ENCODE results near the gene TENT5C.

TENT5C gene

DNA sequence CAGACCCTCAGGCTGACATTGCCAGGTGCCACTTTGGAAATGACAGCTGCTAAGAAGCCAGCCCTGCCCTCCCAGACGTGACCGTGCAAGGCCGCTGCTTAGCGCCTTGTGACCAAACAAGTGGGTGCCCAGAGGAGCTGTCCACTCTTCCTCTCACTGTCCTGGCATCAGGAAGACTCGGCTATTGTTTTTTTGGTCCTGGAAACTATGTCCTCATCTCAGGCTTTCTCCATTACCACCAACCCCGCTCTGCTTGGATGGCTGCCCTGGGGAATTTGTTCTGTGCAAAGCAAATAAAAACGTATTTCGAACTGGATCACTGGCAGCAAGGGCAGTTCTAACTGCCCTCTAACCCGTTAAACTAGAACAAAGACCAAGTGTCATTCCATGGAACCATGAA lies 13.7 kb upstream of the TENT5C start:
- DNase-seq (ENCODE audit: low read depth) = no peak

DNA sequence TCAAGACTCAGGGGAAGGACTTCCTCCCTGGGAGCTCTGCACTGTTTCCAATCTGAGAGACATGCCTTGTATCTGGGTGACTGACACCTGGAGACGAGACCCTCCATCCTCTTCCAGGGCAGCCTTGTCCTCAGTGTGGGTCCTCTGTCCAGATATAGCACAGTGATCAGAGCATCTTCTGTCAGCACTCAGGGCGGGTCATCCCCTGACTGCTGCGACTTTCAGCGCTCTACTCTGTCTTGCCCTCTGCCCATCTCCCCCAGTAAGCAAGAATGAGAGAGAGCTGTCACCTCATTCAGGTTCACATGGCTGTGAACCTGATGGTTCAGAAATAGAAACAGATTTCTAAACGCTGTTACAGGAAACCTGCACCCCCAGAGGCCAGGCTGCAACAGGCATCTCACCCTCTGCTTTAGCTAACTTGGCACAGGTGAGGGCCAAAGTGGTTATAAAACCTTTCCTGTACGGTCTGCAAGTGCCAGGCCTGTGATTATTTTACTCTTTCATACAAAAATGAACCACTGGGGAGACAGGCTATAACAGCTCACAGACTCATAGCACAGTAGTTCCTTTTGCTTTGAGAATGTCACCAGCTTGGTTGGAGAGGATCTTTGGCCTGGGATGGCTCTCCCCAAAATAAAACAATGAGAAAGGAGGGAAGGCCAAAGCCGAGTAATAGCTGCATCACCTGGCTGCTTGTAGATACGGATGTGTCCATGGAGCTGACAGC lies 11.4 kb upstream of the TENT5C start:
- no peak for DNase-seq (ENCODE audit: low read depth)

DNA sequence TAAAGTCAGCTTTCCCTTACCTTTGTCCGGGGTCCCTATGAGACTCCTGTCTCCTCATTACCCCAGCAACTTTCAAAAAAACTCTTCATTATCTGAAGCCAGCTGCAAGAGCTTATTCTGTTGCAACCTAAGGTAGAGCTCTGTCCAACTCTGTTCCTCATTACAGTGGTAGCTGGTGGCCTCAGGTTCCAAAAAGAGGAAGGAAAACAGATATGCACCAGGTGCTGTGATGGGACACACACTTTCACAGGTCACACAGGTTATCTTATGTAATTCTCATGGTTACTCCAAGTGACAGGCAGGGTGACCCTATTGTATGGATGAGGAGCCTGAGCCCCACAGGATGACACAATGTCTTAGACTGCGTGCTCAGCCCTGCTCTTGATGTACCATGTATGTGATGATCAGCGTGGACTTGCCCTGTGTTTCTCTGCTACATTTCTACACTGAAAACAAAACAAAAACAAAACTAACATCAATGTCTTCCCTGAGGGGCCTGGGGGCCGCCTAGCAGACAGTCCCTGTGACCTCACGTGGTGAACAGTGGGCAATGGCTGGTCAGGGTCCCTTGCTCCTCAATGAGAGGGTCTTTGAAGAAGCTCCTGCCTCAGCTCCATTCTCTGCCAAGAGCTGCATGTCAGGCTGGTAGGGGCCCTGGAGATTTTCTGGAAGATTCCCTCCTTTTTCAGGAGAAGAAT lies 9.7 kb upstream of the TENT5C start:
- no peak for DNase-seq (ENCODE audit: low read depth)

DNA sequence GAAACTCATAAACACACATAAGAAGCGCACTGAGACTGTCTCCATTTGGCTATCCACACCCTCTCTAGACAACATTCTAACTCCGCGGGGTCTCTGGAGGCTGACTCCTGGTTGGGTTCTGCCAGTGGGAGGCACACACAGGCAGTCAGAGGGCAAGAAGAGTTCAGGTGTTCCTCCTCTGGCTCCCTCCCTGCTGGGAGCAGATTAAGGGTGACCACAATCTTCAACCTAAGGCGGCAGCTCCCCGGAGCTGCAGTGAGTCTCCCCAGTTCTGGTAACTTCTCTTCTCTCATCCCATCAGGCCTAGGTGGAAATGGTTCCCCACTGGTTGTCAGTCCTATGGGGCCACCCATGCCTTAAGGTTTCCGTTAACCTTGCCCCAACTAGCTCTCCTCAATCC lies 7.4 kb upstream of the TENT5C start:
- no peak for DNase-seq (ENCODE audit: low read depth)

DNA sequence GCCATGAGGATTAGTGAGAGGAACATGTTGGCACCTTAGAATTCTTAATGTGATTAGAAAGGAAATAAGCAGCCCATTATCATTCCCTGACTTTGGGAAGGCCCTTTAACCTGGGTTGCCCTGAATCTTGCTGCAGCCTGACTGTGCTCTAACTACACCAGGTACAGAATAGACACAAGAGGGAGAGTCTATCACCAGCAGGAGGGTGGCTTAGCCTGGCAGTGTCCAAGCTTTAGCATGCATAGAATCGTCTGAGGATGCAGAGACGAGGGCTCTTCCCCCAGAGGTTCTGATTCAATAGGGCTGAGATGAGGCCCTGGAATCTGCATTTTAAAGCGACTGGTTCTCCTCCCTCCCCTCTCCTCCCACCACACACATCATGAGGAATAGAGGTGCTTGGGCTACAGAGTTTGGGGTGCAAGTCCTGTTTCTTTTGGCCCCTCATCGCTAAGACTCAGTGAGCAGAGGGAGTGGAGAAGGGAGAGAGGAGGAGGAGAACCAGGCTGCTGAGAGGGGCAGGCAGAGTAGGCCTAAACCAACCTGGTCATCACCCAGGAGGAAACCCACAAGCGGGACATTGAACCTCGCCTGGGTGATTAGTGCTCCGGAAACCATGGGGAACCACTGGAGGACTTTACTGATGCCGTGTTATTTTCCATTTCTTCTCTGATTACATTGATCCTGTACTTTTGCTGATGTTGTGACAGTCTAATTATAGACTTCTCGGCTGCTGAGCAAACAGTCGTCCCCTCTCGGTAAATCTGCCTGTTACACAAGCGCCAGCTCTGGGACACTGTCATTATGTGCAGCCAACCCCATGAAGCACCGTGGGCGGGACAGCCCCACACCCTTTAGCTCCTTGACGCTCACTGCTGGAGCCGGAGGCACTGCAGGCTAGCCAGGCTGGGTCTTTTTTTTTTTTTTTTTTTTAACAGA lies 6.3 kb upstream of the TENT5C start:
- no peak for DNase-seq (ENCODE audit: low read depth)

DNA sequence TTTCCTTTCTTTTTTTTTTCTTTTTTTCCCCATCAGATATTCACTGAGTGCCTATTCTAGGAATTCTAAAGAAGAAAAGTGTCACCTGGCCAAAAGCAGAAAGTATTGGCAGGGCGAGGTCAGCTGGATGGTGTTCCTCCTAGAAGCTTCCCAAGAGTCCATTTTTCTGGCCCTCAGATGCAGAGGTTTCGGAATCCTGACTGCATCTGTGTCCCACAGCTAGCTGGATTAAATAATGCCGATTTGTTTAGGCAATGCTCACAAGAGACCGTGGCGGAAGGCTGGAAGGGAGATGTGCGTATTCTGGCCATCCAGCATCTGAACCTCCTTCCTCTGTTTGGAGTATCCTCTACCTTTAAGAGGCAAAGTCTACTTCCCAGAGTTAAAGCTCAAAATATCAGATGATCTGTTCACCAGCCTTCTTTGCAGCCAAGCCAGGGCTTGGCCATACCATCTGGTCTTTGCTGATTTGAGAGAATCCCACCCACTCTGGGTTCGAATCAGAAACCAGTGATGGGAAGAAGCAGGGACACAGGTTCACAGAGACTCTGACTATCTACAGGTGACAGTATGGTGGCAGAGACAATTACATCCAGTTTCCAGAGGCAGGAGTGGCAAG lies 5.4 kb upstream of the TENT5C start:
- DNase-seq (ENCODE audit: low read depth) = no peak

DNA sequence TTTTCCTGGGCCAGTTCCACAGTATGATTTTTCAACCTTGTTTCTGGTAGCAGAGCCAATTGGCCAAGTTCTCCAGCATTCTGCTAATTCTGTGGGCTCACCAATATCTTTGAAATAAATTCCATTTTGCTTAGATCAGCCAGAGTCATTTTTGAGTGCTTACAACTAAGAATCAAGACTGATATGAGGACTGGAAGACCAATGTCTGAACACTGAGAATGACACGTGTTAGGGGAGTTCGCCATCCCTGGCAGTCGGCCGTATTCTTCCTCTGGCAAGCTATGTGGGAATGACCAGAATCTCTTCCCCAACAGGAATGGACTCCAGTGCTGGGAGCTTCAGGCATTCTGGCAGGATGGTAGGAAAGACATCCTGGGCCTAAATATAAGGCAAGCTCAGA lies 4.9 kb upstream of the TENT5C start:
- no peak for DNase-seq (ENCODE audit: low read depth)

DNA sequence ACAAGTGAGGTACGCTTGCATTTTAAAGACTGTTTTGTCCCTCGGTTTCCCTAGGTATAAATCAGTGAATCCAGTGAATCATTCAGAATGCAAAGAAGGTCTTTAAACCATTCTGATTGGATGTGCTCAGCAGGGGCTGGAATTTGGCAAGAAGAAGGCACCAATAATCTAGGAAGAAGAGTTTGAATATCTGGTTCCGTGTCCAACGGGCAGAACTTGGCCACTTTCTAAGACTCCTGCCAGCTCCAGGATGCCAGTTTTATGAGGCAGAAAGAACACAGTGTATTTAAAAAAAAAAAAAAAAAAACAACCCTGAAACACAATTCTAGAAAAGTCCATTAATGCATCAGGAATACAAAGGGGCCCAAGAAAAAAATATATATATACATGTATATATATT lies 3.0 kb upstream of the TENT5C start:
- no peak for DNase-seq (ENCODE audit: low read depth)

DNA sequence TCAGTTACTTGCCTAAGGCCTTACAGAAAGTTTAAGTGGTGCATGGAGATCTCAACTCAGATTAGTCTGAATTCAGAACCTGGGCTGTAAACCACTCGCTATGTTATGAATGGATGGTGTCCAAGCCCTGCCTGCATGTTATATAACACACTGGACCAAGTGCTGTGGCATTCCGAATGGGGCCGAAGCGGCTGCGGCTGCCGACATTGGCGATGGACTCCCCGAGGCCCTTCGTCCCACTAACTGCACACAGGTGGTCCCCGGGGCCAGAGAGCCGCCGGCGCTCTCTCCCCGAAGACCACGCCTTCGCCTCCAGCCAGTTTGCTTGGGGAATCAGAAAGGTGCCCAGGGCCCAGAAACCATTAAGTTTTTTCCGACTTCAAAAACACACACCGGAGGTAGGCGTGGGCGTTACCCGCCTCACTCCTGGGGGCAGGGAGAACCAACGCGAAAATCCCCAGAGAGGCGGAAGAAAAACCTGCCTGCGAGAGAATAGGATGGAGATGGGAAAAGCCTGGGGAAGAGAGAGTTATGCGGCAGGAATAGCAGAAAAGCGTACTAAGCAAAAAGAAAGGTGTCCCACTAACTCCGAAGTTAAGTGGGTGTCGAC lies 579 bp upstream of the TENT5C start:
- peak; percentile 21 for DNase-seq (ENCODE audit: low read depth)

DNA sequence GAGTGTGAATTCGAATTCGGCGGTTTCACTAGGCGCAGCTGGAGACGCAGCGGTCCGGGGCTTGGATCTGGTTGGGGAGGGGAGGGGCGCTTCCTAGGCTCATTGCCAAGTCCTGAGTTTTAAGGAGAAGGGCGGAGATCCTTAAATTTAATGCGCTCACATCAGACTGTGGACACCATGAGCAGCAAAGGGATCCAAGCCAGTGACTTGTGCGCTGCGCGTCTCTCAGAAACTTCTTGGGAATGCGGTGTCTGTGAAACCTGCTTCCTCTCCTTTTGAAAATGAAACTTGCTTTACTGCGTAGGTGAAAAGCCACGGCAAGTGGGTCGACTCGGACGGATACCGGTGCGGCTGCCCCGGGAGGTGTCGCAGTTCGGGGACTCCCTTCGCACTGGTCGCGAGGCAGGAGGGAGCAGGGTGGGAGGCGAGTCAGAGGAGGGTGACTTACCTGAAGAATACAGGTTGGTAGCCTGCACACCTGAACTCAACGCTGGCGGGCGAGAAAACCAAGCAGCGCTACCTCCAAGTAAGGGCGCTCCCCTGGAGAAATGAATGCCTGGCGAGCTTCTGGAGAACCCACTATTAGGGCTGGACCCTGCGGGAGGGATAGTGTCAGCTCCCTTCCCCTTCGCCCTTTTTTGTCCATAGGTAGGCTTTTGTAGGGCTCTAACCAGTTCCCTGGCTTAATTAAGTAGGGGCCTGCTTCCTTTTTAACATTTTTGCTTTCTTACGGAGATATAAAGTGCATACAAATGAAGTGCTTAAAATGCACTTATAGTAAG lies 992 bp downstream of the TENT5C start:
- peak; percentile 42 for DNase-seq (ENCODE audit: low read depth)

DNA sequence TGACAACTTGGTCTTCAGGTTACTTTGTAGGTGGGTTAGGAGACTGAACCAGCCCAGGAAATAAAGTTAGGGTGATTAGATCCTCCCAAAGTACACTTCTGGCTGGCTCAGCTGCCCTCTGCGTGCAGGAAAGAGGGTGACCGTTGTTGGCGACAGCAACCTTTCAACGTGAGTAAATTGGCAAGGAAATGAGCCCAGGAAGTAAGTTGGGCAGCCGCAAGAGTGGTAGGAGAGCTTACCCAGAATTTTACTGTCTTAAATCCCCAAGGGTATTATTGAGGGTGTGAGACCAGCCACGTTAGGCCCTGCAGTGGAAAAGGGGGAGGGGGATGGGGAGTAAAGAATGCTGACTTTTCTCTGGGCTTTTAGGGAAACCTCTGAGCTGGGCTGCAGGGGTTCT lies 1.6 kb downstream of the TENT5C start:
- DNase-seq (ENCODE audit: low read depth) = no peak

DNA sequence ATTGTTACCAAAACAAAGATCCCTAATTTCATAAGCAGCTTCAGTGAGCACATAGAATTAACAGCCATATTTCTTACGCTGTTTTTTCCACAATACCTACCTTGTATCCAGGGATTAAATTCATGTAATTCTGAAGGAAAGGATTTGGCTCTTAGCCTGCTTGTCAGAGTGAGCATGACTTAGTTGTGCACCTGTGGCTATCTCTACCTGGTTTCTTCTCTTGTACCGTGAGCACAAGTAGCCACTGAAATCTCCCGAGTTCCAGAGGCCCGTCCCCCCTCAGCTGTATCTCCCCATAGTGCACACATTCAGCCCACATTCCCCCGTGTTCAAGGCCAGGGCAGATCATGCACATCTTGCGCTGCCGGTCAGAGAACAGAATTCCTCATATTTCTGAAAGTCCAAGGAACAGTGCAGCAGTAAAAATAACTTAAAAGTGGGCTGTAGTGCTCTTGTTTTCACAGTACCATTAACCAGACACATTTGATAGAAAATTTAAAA lies 2.3 kb downstream of the TENT5C start:
- DNase-seq (ENCODE audit: low read depth) = no peak

DNA sequence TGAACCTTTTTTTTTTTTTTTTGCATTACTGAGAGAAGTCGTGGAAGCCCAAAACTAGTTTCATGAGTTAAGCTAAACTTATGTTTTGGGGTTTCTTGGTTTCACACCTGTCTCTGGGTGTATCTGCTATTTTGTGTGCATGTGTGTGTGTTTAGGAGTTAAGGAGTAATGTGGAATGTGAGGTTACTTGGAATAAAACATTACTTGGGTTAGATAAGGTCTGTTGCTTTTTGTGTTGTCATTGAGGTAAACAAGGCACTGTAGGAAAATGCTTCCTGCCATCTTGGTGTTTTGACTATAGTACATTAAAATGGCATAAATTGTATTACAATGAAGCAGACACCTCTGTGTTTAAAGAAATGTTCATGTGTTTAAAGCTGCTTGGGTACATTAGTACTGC lies 2.9 kb downstream of the TENT5C start:
- no peak for DNase-seq (ENCODE audit: low read depth)

DNA sequence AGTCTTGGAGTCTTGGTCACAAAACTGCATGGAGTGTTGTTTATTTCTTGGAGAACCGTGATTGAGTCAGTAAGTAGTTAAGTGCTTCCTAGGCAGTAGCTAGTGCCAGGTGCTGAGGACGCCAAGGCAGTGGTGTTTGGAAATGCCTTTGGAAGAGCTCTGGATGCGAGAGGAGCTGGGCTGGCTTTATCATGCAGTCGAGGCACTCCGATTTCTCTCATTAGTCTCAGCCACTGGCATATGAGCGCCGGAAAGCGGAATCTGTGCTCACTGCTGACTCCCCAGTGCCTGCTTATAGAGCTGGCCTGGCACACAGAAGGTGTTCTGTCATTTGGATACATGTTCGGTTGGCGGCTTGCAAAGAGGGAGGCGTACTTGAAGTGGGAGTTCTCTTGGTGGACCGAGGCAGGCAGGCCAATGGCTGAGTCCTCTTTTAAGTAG lies 3.6 kb downstream of the TENT5C start:
- DNase-seq (ENCODE audit: low read depth) = no peak

DNA sequence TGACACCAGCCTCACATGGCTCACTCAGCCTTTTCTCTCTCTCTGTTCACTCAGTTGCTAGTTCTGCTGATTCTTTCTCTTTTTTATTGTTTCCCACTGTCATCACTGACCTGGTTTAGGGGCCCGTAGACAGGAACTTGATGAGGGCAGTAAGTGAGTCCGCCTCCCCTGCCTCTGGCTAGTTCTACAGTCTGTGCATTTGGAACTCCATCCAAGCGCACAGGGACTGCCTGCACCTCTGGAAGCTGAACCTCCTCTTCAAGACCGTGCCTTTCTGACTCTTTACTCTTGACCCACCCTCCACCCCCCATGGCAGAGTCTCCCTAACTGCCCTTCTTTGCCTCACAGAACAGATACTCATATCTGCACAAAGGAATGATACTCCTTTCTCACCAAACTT lies 4.2 kb downstream of the TENT5C start:
- no peak for DNase-seq (ENCODE audit: low read depth)

DNA sequence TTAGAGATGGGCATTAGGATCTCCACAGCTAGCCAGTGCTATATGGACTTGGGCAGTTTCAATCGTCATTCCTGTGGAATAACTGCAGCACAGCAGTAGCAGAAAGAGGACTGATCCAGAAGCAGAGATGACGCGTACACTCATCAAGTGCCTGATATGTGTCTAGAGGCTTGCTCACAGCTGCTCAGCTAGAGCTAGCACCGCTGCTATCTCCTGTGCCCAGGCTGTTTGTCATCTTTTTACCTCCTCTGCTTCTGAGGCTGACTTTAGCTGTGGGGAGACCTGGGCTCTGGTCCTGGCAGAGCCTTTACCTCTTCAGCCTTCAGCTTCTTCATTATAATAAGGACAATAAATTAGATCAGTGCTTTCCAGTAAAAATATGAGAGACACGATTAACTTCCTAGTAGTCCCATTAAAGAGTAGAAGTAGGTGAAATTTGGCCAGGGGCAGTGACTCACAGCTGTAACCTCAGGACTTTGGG lies 5.3 kb downstream of the TENT5C start:
- no peak for DNase-seq (ENCODE audit: low read depth)

DNA sequence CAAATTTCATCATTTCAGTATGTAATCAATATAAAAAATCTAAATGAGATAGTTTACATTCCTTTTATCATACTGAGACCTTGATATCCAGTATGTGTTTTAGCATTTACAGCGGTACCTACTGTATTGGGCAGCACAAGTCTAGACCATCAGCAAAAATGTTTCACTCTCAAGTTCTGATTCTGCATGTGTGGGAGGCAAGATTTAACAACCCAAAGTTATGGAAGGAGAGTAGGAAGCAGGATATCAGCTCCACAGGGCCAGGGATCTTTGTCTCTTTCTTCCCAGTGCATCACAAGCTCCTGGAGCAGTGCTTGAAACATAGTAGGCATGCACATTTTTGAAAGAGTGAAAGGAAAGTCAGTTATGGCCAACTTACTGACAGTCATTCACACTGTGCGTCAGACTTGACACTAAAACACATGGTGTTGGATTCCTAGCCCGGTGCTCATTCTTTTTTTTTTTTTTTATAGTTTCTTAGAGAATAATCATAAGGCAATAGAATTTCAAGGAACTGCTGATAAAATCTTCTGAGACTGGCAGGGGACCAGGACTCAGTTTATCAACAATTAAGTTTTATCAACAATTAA lies 6.1 kb downstream of the TENT5C start:
- DNase-seq (ENCODE audit: low read depth) = peak; percentile 45

DNA sequence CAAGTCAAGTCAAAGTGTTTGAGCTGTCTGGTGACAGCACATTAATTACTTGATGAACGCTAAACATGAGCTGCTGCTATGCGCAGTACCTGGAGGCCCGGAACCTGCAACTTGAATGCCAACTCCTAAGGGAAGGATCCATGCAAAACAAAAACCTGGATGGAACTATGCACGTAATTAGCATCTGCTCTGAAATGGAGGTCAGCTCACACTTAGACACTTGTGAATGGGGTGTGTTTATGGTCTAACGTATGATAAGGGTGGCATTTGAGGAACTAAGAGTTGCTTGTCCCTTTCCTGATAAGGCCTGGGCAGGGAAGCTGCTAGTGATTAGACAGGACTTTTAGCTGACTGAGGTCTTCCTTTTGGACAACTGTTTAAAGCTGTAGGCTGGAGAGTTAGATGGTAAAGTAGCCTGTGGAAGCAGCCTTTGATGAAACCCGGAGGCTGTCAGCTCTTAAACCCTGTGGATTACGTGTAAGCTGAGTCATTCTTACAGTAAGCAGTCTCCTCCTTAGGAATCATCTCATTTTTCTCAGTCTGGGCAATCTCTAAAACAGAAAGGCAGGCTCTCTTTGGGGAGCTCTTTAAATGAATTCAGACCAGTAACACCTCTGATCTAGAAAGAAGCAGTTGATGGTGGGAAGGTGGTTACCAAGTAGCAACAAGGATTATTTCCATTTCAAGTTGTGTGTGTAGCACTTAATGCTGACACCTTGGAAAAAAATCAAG lies 6.8 kb downstream of the TENT5C start:
- DNase-seq (ENCODE audit: low read depth) = peak; percentile 86

DNA sequence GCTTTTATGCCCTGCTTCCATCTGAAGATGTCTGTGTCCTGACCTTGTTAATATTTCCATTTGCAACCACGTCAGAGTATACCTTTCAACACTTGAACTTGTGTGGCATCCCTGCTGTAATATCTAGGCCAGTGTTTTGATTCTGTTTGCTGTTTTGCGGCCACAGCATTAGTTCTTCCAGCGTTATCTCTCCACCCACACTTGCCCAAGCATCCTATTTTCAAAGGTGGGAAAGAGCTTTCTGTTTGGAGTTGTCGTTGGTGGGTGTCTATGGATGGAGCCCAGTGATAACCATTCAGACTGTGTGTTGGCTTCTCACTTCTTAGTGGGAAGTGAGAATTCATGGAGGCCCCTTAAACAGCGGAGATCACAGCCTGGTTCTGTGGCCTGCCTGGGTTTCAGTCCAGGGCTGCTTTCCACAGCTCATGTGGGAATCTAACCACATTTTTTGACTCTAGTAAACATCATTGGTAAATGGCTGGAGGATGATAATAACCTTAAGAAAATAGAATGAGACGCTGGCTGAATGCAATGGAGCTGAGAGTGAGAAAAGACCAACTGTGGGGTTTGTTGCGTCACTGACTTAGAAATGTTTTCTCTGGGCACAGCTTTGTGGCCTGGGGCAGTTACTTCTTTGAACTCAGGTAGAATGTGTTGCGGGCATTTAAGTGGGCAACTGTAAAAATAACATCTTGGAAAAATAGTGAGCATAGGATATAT lies 7.6 kb downstream of the TENT5C start:
- no peak for DNase-seq (ENCODE audit: low read depth)
